Measurements from ENCODE around the gene ISG20L2.

Gene ISG20L2

DNA sequence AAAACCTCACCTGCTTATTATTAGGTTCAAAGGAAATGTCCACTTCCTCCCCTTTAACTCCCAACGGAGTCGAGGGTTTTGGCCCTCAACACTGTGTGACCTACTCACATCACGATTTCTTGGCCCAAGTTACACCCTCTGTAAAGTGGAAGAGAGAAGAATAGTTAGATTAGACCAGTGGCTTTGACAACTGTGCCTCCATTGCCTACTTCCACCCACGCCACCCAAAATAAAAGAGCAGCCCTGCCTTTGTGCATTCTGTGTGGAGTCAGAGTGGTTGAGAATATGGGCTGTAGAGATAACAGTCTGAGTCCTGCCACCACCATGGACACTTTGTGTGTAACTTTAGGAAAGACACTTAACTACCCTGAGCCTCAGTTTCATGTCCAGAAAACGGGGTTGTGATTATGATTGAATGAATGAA is 27.0 kb upstream of the ISG20L2 start:
- DNase-seq = no peak

DNA sequence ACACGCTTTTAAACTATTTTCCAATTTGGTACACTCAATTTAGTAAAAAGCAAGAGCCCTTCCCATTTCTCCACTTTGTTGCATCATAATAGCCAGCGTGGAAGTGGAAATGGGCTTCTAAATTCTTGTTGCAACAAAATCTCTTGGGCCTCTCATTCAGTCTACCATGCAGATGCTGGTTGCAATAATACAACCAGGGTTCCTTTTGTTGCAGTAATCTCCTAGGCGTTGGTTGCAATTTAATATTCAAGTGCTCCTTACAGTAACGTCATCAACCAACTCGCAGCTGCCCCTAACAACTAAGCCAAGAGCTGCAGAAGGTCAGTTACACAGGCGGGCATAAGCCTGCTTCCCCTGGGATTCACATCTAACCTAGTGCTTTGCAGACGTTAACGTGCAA is 25.7 kb upstream of the ISG20L2 start:
- DNase-seq = no peak

DNA sequence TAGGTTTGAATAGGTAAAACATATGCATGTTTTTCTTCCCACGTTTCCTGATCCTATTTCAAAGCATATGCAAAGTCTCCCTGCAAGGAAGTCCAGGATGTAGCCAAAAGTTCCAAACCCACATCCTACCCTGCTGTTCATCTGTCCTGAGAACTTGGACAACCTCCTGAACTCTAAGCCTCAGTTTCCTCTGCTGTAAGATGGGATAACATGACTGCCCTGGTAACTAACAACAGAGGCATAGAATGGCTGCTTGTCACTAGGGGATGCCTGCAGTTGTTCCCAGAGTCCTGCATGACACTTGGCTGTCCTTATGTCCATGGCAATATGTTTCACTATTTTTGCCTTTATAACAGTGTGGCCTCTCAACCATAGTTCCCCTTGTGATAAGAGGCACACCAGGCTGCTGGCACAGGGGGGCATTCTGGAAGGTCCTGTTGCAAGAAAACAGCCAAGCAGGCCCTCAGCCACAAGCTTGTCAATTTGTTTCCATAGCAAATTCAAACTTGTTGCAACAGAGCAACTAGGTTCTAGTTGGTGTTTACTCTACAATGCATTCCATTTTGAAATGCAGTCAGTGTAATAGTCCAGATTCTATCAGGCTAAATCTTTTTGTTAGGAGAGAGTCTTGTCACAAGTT is 24.4 kb upstream of the ISG20L2 start:
- DNase-seq = no peak

DNA sequence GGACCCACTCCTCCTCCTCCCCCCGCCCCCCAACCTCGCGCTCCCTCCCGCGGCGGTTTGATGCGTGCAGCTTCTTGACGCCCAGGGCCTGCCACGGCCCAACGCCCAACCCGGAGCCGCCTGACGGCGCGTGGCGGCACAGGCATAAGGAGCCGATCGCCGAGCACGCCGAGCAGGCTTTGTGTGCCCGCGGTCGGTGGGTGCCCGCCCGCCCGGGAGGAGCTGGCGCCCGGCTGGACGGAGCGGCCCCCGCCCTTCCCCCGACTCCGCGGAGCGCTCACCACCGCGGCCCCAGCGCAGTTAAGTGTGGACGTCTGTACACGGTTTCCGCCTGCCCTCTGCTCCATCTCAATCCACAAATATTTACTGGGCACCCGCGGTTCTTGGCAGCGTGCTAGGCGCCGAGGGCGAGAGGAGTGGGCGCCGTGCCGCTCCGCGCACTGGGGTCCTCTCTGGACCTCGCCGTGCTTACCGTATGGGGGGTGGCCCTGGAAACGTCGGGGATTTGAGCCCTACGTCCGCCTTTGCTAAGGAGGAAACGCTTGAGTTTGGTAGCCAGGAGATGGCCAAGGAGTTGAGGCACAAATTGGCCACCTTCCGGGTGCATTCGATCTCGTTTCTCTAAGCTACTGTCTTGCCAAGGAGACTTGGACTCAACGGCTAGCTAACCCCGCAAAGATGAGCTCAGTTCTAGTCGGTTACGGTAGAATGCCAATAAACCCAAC is 23.4 kb upstream of the ISG20L2 start:
- peak; percentile 49 to 99 (median 96) for DNase-seq

DNA sequence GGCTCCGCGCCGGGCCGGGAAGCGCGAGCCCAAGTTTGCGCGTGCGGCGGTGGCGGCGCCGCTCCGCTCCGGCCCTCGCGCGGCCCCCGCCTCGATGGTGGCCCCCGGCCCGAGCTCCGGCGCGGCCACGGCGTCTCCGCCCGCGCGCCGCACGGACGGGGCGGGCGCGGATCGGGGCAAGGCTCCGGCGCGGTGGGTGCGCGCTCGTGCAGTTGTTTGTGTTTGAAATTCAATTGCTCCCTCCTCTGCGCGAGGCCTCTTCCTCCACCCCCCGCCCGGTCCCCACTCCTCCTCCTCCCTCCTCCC is 22.8 kb upstream of the ISG20L2 start, which contains the start of gene HDGF:
Gene HDGF (minus strand): TSS at position 225 of the 306 bp plus-strand sequence. CDS start 246 bp downstream, outside the sequence.
- DNase-seq = no peak

DNA sequence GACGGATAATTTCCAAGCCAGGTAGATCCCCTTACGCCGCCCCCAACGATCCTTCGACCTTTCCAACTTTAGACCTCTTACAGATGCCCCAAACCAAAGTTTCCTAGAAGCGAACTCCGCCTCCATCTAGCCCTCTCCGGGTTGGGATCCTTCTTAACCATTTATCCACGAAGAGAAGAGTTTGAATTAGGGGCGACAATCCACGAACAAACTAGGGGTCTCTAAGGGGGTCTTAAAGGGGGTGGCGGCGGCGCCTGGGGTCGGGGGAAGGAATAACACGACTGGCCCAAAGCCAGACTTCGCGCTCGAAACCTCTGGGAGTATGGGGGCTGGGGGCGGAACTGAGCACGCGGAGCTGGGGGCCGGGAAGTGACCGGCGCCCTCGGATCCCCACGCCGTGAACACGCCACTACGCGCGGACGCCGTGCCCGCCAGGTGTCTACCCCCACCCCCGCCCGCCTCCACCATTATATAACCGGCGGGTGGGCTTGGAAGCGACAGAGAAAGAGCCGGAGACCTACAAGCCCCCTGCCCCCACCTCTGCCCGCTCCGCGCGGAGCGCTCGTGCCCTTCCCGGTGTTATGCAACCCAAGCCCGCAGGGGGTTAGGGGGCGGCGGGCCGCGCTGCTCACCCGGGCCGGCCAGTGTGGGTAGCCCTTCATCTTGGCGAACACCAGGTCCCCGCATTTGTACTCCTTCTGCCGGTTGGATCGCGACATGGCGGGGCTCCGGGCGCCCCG is 22.3 kb upstream of the ISG20L2 start:
- peak in 30 of 56 donors; percentile 11 to 74 (median 51) for DNase-seq

DNA sequence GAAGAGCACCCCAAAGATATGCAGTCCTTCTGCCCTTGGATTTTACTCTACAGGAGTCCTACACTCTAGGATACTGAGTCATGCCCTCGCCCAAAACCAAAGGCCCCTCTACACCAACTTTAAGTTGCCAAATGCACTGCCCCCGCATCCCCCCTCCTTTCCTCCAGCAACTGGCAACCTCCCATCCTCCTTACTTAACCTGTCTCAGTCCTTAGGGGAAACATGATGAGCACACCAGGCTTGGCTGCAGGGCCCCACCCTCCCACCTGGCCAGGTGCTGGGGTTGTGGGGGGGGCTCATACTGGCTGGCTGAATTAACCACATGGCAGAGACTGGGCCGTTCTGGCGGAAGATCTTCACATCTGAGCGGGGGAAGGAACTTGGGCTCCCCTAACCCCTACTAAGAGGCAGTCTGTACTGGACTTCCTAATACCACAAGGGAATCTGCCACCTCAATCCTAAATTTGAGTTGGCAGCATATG is 21.7 kb upstream of the ISG20L2 start:
- DNase-seq = peak in 3 of 56 donors; percentile 10 to 26 (median 25)

DNA sequence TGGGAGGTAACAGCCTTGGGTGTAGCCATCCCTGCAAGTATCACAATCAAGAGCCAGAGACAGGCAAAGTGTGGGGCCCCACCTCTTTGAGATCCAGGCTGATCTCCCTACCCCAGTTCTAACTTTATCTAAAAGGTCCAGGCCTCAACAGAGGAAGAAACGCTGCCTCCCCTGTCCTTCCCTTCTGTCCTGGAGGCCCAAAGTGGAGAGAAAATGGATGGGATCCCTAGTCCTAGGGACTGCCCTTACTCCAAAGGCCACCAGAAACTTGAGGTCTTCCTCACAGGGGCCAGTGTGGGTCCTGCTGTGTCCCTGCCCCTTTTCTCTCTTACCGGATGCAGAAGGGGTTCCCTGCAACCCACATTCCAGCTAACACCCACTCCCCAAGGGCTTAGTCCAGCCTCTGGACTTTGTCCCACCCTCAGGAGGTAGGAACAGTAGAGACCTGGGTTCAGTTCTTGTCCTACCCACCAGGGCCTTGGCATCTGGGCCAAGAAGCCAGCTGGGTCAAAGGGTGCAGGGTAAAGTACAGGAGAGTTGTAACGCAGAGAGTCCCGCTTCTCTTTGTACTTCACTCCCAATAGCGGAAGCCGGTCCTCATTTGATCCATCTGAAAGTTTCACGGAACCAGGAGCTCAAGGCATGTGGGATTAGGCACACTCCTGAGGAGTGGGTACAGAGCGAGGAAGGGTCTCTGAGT is 21.0 kb upstream of the ISG20L2 start:
- no peak for DNase-seq

DNA sequence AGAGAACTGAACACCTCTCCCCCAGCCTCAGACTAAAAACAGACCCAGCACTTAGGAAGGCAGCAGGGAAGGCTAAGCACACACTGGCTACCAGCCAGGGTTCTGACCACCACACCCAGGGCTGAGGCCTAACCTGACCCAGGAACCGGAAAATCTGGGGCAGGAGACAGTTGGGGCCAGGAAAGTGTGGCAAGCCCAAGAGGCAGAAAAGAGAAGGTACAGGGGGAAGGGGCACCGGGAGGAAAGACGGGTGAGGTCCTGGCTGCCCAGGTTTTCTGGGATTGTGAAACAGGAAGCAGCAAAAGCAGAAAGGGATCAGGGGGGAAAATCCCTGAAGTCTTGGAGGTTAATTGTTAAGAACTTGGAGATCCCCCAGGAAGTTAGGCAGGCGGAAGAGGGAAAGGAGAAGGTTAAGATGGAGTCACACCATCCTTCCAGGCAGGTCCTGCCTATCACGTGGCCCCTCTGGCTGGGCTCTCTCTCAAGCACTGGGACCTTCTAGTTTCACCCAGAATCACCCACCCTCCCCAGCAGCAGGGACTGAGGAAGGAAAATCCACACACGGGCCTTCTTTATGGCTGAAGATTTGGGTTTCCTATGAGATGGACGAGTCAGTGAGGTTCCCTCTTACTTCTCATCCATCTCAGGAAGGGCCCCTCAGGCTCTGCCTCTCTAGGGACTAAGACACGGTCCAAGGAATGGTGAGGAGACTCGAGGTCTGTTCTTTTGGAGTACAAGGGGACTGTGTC is 20.3 kb upstream of the ISG20L2 start:
- peak in 27 of 56 donors; percentile 14 to 60 (median 35) for DNase-seq

DNA sequence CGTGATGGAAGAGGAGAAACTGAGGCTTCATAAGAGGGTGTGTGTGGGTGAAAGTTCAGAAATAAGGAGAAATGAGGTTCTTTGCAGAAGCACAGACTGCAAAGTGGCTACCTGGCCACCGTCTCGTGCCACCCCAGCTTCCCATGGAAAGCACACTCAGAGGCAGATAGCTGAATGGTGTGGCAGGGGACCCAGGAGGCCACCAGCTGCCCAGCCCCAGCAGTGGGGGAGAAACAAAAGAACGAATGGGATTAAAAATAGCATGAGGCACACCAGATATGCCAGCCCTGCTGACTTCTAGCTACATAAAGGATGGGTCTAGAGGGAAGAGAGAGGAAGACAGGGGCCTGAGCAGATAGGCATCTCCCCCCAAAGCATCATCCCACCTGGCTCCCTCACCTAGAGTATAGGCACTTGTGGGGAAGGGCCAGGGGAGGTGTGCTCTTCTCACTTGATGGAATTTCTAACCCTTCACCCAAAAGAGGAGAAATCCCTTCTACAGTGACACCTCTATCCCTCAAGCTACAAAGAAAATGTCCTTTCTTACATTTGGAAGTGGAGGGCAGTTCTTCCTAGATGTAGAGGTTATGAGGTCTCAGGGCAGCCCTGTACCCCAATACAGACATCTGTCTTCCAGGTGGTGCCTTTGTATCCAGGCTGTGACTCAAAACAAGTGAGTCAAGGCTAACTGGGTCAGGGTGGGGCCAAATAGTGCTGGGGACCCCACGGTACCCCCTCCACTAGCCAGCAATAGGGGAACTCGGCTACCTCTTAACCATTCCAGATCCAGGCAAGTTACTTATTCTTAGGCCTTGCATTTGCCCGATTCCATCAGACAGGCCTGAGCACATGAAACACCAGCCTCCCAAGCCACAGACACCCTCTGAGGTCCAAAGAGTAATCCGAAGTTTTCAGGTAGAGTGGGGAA is 19.4 kb upstream of the ISG20L2 start:
- peak in 4 of 56 donors; percentile 21 to 37 (median 34) for DNase-seq

DNA sequence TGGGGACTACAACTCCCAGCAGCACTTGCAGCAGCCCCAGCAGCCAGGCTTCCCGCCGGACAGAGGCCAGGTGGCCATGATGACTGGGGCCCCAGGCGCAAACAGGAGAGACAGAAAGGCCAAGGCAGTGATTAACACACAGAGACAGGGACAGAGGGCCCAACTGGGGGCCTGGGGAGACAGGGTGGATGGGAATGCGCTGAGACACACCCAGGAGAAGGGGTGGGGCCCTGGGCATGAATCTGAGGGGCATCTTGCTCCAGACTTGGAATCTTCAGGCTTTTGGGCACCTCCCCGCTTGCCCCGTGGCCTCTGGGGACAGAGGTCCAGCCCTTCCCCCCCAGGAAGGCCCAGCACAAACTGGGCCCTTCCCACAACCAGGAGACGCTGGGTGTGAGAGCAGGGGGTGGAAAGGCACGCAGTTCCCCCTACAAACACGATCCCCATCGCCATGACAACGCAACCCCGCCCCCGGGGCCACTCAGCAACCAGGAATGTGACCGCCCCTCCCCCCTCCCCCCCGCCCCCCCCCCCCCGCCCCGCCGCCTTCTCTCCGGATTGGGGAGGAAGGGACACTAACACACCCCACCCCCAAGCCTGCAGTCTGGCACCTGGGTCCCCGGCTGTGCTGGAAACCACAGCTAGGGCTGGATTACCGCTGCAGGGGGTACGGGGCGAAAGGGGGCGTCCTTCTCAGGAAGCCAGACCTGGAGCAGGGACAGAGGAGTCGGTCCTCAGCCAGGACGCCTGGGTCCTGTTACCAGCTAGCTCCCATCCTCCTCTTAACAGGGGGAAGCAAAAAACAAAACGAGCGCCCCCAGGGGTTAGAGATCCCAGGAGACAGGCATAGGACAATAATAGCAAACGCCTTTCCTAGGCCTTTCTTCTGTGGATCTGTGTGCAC is 18.4 kb upstream of the ISG20L2 start:
- peak in 54 of 56 donors; percentile 39 to 88 (median 74) for DNase-seq

DNA sequence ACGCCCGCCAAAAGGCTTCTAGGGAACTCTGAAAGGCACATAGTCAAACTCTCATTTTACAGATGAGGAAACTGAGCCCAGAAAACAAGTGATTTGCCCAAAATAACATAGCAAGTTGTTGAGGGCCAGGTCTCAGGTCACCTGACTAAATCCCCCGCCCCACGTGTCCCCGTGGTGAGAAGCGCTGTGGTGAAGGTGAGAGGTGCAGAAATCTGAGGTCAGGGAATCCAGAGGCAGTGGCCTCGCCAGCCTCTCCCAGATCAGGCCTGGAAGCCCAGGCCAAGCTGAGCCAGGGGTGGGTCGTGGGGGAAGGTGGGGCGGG is 17.8 kb upstream of the ISG20L2 start:
- no peak for DNase-seq

DNA sequence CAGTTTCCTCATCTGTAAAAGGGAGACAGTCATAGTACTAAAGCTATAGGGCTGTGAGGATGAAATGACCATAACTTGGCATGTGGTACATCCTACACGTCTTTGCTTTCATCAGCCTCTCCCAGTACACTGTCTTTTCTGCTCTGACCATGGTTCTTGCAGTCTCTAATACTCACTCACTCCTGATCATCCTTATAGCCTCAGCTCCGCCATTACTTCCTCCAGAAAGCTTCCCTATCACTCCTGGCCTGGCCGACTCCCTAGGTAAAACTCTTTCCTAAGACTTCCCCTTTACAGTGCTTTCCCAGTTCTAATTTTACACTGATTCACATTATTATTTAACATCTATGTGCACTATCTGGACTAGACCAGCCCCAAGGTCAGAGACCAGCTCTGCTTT is 17.3 kb upstream of the ISG20L2 start:
- DNase-seq = no peak

DNA sequence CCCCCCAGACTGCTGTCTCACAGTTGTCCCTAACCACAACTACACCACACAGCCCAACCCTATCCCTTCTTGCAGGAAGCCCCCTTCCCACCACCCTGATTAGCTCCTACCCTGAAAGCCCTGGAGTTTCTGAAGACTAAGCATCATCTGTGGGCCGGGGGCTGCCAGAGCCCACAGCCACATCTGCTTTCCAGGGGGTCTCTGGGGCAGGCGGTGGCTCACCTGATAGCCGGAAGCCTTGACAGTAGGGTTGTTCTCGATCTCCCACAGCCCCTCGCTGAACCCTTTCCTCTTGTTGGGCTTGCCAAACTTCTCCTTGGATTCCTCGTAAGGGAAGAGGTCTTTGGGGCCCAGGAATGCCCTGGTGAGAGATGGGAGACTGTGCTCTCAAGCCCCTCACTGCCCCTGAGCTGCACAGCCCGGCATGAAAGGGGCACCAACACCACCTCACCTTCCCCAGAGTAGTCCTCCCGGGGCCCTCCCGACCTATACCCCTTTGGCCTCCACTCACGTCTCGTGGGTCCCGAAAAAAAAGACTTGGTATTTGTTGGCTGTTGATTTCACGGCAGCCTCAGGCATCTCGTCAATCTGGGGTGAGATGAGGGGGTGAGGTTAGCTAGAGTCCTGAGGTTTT is 16.3 kb upstream of the ISG20L2 start:
- DNase-seq = no peak

DNA sequence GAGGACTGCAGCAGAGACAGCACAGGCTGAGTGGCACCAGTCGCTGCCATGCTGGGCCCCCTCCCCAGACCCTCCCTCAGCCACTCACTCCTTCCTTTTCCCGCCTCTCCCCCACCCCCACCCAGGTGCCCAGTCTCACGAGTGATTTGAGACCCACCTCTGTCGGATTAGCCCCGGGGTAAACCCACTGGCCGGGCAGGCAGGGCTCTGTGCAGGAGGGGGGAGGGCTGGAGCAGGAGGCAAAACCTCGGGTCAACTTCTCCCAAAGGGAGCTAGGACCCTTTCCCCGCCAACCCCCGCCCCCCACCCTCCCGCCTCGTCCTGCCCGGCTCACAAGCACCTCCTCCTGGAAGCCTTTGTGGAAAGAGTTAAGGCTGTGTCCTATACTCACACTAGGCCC is 15.8 kb upstream of the ISG20L2 start:
- DNase-seq = no peak

DNA sequence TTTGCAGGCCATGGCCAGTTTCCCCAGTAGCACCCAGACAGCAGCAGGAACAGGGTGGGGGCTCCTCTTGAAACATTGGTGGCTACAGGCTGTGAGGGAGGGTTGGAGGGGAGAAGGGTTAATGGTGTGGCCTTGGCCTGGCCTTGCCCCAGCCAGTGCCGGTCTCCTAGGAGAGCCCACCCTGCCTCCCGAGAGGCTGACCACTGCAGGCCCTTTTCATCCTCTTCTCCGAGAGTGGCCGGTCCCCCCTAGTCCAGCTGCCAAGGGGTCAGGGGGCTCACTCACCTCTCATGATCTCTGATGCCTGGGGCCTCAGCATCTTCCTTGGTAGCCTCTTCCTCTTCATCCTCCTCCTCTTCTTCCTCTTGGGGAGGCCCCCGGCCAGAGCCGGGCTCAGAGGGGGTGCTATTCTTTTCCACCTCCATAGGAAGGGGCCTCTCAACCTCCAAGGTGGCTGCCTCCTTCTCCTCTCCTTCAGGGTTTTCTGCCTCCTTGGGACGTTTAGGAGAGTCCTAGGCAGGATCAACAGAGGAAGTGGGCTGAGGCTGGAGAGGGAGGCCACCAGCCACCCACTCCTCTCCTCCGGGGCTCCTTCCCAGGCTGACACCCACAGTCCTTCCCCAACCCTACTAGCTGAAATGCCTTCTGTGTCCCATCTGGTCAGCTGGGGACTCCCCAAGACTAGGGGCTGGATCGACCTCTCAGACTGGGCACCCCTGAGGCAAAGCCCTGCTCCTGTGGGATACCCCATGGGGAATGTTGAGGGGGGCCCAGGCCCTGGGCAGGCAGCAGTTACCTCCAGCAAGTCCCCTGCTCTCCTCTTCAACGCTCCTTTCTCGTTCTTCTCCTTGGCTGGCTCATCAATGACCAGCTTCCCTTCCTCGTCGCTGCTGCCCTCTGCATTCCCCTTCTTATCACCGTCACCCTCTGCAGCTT is 15.1 kb upstream of the ISG20L2 start:
- no peak for DNase-seq

DNA sequence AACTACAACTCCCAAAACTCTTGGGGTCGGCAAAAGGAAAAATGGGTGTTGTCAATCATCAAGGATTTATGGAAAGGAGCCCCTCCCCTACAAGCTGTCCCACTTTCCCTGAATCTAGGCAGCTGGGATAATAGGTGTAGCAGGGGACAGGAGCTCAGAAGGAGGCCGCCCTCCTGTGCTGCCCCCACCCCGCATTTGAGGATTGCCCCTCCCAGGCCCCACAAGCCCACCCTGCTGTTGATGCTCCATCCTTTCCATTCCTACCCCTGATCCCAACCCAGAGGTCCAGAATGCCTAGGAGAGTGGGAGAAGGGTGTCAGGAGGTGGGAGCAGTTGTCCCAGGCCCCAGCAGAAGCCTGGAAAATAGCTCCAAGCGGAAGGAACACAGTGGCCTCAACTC is 14.2 kb upstream of the ISG20L2 start:
- DNase-seq = no peak

Data from amygdala (tissue), 56 donors.